Vagina (tissue), 2 donors: ENCODE data around the gene NF2.

Experiments used
- CTCF ChIP-seq, 3 experiments: fragments of 450-650 bp in 2 of 3; fragments of 200-600 bp in 1 of 3; sonication (generic) in 1 of 3; IDR thresholded peaks; one replicate each; pipeline ENCODE4 v1.5.1; 2017 to 2019; ENCODE audit warnings: antibody characterized with exemption in 3 of 3, mild to moderate bottlenecking in 2 of 3, moderate library complexity in 2 of 3
- POLR2AphosphoS5 ChIP-seq, 2 donors: sonication (generic); formaldehyde crosslinking; IDR thresholded peaks; one replicate each; pipeline ENCODE4 v1.9.0; 2017; ENCODE audit warnings: antibody characterized with exemption in 2 of 2, mild to moderate bottlenecking in 2 of 2, low read depth in 1 of 2; ENCODE audit not compliant: insufficient read depth in 1 of 2

- TF ChIP-seq CTCF (IDR thresholded peaks at IDR 0.05): no peak
- TF ChIP-seq POLR2AphosphoS5 (IDR thresholded peaks at IDR 0.05; ENCODE audit: insufficient read depth in 1 of 2, low read depth in 1 of 2): no peak
Observed at GRCh38 chr22:29684244-29684643, 80.8 kb downstream of the NF2 start.
